WERI-Rb-1 (cell line): Measurements from ENCODE around the gene SP6.

Source experiments
- DNase-seq: peaks from one replicate; pipeline ENCODE4 v3.0.0-alpha.2; 2020
- H3K27ac ChIP-seq: fragments of 250-450 bp; sonication (Bioruptor Pico); 2 replicates; pipeline ENCODE4 v1.5.1; 2020; ENCODE audit warnings: mild to moderate bottlenecking, moderate library complexity
- H3K27me3 ChIP-seq: fragments of 250-450 bp; sonication (Bioruptor Pico); 2 replicates; pipeline ENCODE4 v1.5.1; 2021; ENCODE audit warnings: mild to moderate bottlenecking, low read depth, moderate library complexity; ENCODE audit not compliant: insufficient read depth, severe bottlenecking
- H3K36me3 ChIP-seq: fragments of 250-450 bp; sonication (Bioruptor Pico); 2 replicates; pipeline ENCODE4 v1.5.1; 2020; ENCODE audit warnings: mild to moderate bottlenecking, moderate library complexity
- H3K4me3 ChIP-seq: 2 replicates; pipeline ENCODE4 v1.5.1; 2011; ENCODE audit warnings: low read depth, mild to moderate bottlenecking, control low read depth, low read length
- H3K9me3 ChIP-seq: fragments of 250-450 bp; sonication (Bioruptor Pico); 2 replicates; pipeline ENCODE4 v1.5.1; 2021; ENCODE audit warnings: mild to moderate bottlenecking, moderate library complexity; ENCODE audit not compliant: severe bottlenecking
- CTCF ChIP-seq: IDR thresholded peaks from 2 replicates; pipeline ENCODE4 v1.5.1; 2011; ENCODE audit warnings: low read depth, mild to moderate bottlenecking, control low read depth, inconsistent platforms, low read length

SP6 gene

GRCh38 chr17:47882695-47883588, 32.0 kb upstream of the SP6 start:
- H3K27me3 ChIP-seq: no peaks in the 10 kb centered on the region
- no peak overlapping the region for H3K4me3 ChIP-seq
- TF ChIP-seq CTCF: no peak
- H3K9me3 ChIP-seq: no peaks in the 10 kb centered on the region
- no peak overlapping the region for H3K27ac ChIP-seq
- no peak for DNase-seq
- H3K36me3 ChIP-seq: no peaks in the 10 kb centered on the region

- H3K27me3 ChIP-seq: no peaks in the 10 kb centered on the region
- H3K9me3 ChIP-seq: no peaks in the 10 kb centered on the region
- H3K36me3 ChIP-seq: no peaks in the 10 kb centered on the region
- TF ChIP-seq CTCF: no peak
- no peak for DNase-seq
- H3K4me3 ChIP-seq: no peak overlapping the region
- no peak overlapping the region for H3K27ac ChIP-seq
Observed at GRCh38 chr17:47882247-47882646, 31.3 kb upstream of the SP6 start.

GRCh38 chr17:47879776-47880454, 29.0 kb upstream of the SP6 start:
- no peak for TF ChIP-seq CTCF
- no peak overlapping the region for H3K4me3 ChIP-seq

GRCh38 chr17:47879028-47879585, 28.1 kb upstream of the SP6 start:
- Histone ChIP-seq H3K9me3 (no peaks in the 10 kb centered on the region), H3K36me3 (no peaks in the 10 kb centered on the region), H3K27me3 (no peaks in the 10 kb centered on the region), H3K4me3 (no peak overlapping the region), H3K27ac (no peak overlapping the region)
- no peak for DNase-seq
- TF ChIP-seq CTCF: no peak

More at GRCh38 chr17:47879776-47880454, 29.0 kb upstream of the SP6 start:
- DNase-seq: no peak
- Histone ChIP-seq H3K36me3 (no peaks in the 10 kb centered on the region), H3K27ac (no peak overlapping the region), H3K9me3 (no peaks in the 10 kb centered on the region), H3K27me3 (no peaks in the 10 kb centered on the region)

- H3K4me3 ChIP-seq: no peak overlapping the region
- DNase-seq: peak; percentile 39
- peak overlapping the region; percentile 10; the same call in 1 of the 2 replicates for H3K27ac ChIP-seq
- no peaks in the 10 kb centered on the region for H3K36me3 ChIP-seq
- TF ChIP-seq CTCF: no peak
- H3K9me3 ChIP-seq: no peaks in the 10 kb centered on the region
- no peaks in the 10 kb centered on the region for H3K27me3 ChIP-seq
Observed at GRCh38 chr17:47878203-47879027, 27.5 kb upstream of the SP6 start.
